BE2C (cell line): ENCODE data around the gene RPL18.

Experiments
- DNase-seq: peaks from one replicate; pipeline ENCODE4 v3.0.0-alpha.2; 2020
- H3K27me3 ChIP-seq: fragments of 250-450 bp; sonication (Bioruptor Pico); 2 replicates; pipeline ENCODE4 v1.5.1; 2020; ENCODE audit warnings: mild to moderate bottlenecking
- H3K36me3 ChIP-seq: fragments of 250-450 bp; sonication (Bioruptor Pico); 2 replicates; pipeline ENCODE4 v1.5.1; 2020; ENCODE audit warnings: mild to moderate bottlenecking
- H3K4me1 ChIP-seq: fragments of 250-450 bp; sonication (Bioruptor Pico); 2 replicates; pipeline ENCODE4 v1.5.1; 2020
- H3K4me3 ChIP-seq: 2 replicates; pipeline ENCODE4 v1.5.1; 2011; ENCODE audit warnings: low read depth, low read length
- H3K9me3 ChIP-seq: fragments of 250-450 bp; sonication (Bioruptor Pico); 2 replicates; pipeline ENCODE4 v1.5.1; 2020
- TF ChIP-seq, protein P1 (sequence below): IDR thresholded peaks from 2 replicates; pipeline ENCODE4 v1.5.1; 2012; ENCODE audit warnings: mild to moderate bottlenecking, low read depth, low read length

RPL18 gene

GRCh38 chr19:48606463-48607358 lies 12.3 kb downstream of the RPL18 start, which contains the start of gene SPACA4:
TSS of gene SPACA4 (plus strand) at chr19:48606742. CDS start at chr19:48606979, 237 bp downstream.
- no peaks in the 10 kb centered on the region; the same call in 1 of the 2 replicates for H3K4me1 ChIP-seq
- TF ChIP-seq, protein P1, sequence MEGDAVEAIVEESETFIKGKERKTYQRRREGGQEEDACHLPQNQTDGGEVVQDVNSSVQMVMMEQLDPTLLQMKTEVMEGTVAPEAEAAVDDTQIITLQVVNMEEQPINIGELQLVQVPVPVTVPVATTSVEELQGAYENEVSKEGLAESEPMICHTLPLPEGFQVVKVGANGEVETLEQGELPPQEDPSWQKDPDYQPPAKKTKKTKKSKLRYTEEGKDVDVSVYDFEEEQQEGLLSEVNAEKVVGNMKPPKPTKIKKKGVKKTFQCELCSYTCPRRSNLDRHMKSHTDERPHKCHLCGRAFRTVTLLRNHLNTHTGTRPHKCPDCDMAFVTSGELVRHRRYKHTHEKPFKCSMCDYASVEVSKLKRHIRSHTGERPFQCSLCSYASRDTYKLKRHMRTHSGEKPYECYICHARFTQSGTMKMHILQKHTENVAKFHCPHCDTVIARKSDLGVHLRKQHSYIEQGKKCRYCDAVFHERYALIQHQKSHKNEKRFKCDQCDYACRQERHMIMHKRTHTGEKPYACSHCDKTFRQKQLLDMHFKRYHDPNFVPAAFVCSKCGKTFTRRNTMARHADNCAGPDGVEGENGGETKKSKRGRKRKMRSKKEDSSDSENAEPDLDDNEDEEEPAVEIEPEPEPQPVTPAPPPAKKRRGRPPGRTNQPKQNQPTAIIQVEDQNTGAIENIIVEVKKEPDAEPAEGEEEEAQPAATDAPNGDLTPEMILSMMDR = no peak
- H3K27me3 ChIP-seq = no peaks in the 10 kb centered on the region
- DNase-seq = no peak
- no peak within 1 kb of the TSS for H3K4me3 ChIP-seq
- H3K9me3 ChIP-seq = no peaks in the 10 kb centered on the region
- H3K36me3 ChIP-seq = no peaks in the 10 kb centered on the region

DNA sequence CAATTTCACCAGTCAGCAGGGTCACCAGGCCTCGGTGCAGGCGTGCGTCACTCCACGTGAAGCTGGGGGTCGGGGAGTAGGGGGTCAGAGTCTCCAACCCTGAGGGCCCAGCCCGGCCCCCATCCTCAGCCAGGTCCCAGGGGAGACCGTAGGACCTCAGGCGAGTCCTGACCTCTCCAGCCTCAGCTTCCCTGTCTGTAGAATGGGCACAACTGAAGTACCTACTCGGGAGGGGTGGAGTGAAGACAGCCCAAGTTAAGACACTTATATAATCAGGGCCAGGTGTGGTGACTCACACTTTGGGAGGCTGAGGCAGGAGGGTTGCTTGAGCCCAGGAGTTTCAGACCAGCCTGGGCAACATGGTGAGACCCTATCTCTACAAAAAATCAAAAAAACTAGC lies 15.1 kb downstream of the RPL18 start:
- Histone ChIP-seq H3K9me3 (no peaks in the 10 kb centered on the region), H3K4me3 (no peak overlapping the region), H3K27me3 (peaks cover 4% of the 10 kb centered on the region), H3K36me3 (no peaks in the 10 kb centered on the region), H3K4me1 (no peaks in the 10 kb centered on the region; the same call in 1 of the 2 replicates)
- DNase-seq = no peak
- TF ChIP-seq, protein P1 = no peak

DNA sequence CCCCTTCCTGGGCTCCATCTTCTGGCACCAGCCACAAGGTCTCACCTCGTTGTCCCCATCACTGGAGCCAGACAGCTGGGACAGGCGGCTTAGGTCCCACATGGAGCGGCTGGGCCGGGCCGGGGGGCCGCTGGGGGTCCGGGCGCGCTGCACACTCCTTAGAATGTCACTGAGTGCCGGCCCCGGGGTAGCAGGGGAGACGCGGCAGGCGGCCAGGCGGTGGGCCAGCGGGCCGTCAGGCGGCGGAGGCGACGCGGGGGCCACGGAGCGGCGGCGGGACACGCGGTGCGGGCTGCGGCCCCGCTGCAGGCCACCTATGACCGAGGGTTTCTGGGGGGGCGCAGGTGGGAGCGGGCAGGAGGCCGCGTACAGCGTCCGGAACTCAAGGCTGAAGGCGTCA lies 15.5 kb downstream of the RPL18 start:
- Histone ChIP-seq H3K27me3 (peaks cover 8% of the 10 kb centered on the region), H3K4me3 (no peak overlapping the region), H3K36me3 (no peaks in the 10 kb centered on the region), H3K4me1 (no peaks in the 10 kb centered on the region), H3K9me3 (no peaks in the 10 kb centered on the region)
- DNase-seq = no peak
- TF ChIP-seq, protein P1 = no peak

- no peaks in the 10 kb centered on the region for H3K4me1 ChIP-seq
- TF ChIP-seq, protein P1 = no peak
- no peaks in the 10 kb centered on the region for H3K9me3 ChIP-seq
- no peaks in the 10 kb centered on the region for H3K36me3 ChIP-seq
- DNase-seq = no peak
- peaks cover 12% of the 10 kb centered on the region for H3K27me3 ChIP-seq
- no peak overlapping the region for H3K4me3 ChIP-seq
Observed at GRCh38 chr19:48603001-48603400, 16.0 kb downstream of the RPL18 start.

- TF ChIP-seq, protein P1 = no peak
- Histone ChIP-seq H3K4me3 (no peak overlapping the region), H3K9me3 (no peaks in the 10 kb centered on the region), H3K36me3 (no peaks in the 10 kb centered on the region), H3K27me3 (peaks cover 12% of the 10 kb centered on the region), H3K4me1 (no peaks in the 10 kb centered on the region)
- DNase-seq = no peak
Observed at GRCh38 chr19:48600679-48601417, 18.1 kb downstream of the RPL18 start.
